HepG2 (cell line): Measurements from ENCODE around the gene ARMC5. TPM values are rescaled to one million over a fixed set of nuclear protein-coding genes. Genes with fewer than 3 reads are reported as not detected.

ENCODE experiments used
- CHD2 ChIP-seq: IDR thresholded peaks from 2 replicates; pipeline ENCODE4 v1.6.1; 2011; ENCODE audit warnings: low read depth, low read length, improper control_type of control experiment
- CHD4 ChIP-seq: fragments of 200-600 bp; sonication (generic); IDR thresholded peaks from 2 replicates; pipeline ENCODE4 v1.7.0; 2017; ENCODE audit warnings: mild to moderate bottlenecking, low read length, borderline replicate concordance
- GMEB2 ChIP-seq: IDR thresholded peaks from 2 replicates; pipeline ENCODE4 v1.6.1; 2016; ENCODE audit warnings: missing biosample characterization, missing genetic modification reagents, low read depth
- NCOA5 ChIP-seq: sonication (generic); formaldehyde crosslinking; IDR thresholded peaks from 2 replicates; pipeline ENCODE4 v1.4.0; 2020; ENCODE audit warnings: missing genetic modification reagents
- NFAT5 ChIP-seq: sonication (generic); formaldehyde crosslinking; IDR thresholded peaks from 2 replicates; pipeline ENCODE4 v1.4.0; 2020; ENCODE audit warnings: missing genetic modification reagents
- SNAI1 ChIP-seq: sonication (generic); formaldehyde crosslinking; IDR thresholded peaks from 2 replicates; pipeline ENCODE4 v1.5.0; 2020; ENCODE audit warnings: mild to moderate bottlenecking, missing genetic modification reagents, borderline replicate concordance
- TEAD3 ChIP-seq: optimal IDR thresholded peaks from 2 replicates; pipeline ENCODE3; 2016; ENCODE audit warnings: borderline replicate concordance
- UBTF ChIP-seq: sonication (generic); formaldehyde crosslinking; IDR thresholded peaks from 2 replicates; pipeline ENCODE4 v1.4.0; 2020; ENCODE audit warnings: mild to moderate bottlenecking, missing genetic modification reagents
- ZFP62 ChIP-seq: sonication (generic); formaldehyde crosslinking; IDR thresholded peaks from 2 replicates; pipeline ENCODE4 v1.4.0; 2020; ENCODE audit warnings: missing genetic modification reagents
- ZFYVE20 ChIP-seq: sonication (generic); formaldehyde crosslinking; IDR thresholded peaks from 2 replicates; pipeline ENCODE4 v1.8.0; 2023; ENCODE audit warnings: low read depth, mild to moderate bottlenecking, moderate library complexity, missing genetic modification reagents, borderline replicate concordance
- ZNF234 ChIP-seq: sonication (generic); formaldehyde crosslinking; conservative IDR thresholded peaks from 2 replicates; pipeline ENCODE4 v1.5.1; 2020; ENCODE audit warnings: mild to moderate bottlenecking, missing genetic modification reagents
- ZNF615 ChIP-seq: sonication (generic); formaldehyde crosslinking; IDR thresholded peaks from 2 replicates; pipeline ENCODE4 v1.5.0; 2020; ENCODE audit warnings: mild to moderate bottlenecking, missing genetic modification reagents, borderline replicate concordance
- ZNF678 ChIP-seq: sonication (generic); formaldehyde crosslinking; IDR thresholded peaks from 2 replicates; pipeline ENCODE4 v1.4.0; 2020; ENCODE audit warnings: mild to moderate bottlenecking, missing genetic modification reagents
- ZNF713 ChIP-seq: sonication (generic); formaldehyde crosslinking; IDR thresholded peaks from 2 replicates; pipeline ENCODE4 v1.4.0; 2020; ENCODE audit warnings: mild to moderate bottlenecking, missing genetic modification reagents
- ZNF766 ChIP-seq: sonication (generic); formaldehyde crosslinking; IDR thresholded peaks from 2 replicates; pipeline ENCODE4 v1.5.0; 2020; ENCODE audit warnings: missing genetic modification reagents, borderline replicate concordance
- polyA plus RNA-seq, 8 experiments: library from polyadenylated mRNA; depleted of rRNA in 3 of 8; stranded (reverse) in 7 of 8; unstranded in 1 of 8; fragments of >200 nt; fragmentation: Illumina TruSeq in 4 of 8; extraction: Trizol in 4 of 8; gene quantifications; 2 replicates each; pipeline versions ENCODE4 v1.2.1 to v1.2.3, GENCODE V29; 2011 to 2016; ENCODE audit warnings: low read depth in 4 of 8, missing spikeins in 1 of 8, mixed read lengths in 1 of 8; ENCODE audit not compliant: insufficient read depth in 1 of 8
- total RNA-seq, 5 experiments: library from RNA; depleted of rRNA; stranded (reverse); fragments of >200 nt; fragmentation: Illumina TruSeq; extraction: Trizol; gene quantifications; 2 replicates each; pipeline ENCODE4 v1.2.3, GENCODE V29; 2016; ENCODE audit warnings: low read depth in 1 of 5
- TF ChIP-seq, protein P1 (sequence below): IDR thresholded peaks from 2 replicates; pipeline ENCODE4 v1.6.1; 2018; ENCODE audit warnings: missing genetic modification reagents, mild to moderate bottlenecking, missing compliant biosample characterization
- TF ChIP-seq, protein P2 (sequence below): sonication (generic); formaldehyde crosslinking; IDR thresholded peaks from 2 replicates; pipeline ENCODE4 v1.8.1; 2023; ENCODE audit warnings: missing genetic modification reagents, inconsistent platforms, borderline replicate concordance

Gene ARMC5
- total and polyA plus RNA-seq, 2 of the 13 experiments (the other 11 are each of a cell fraction or from before 2014, with no cell fraction given) = 10.8 to 22.3 TPM

- peak; percentile 97 for TF ChIP-seq UBTF
- peak; percentile 53; the same call in 1 of the 2 replicates for TF ChIP-seq ZNF766 (CRISPR knock-in tag)
- TF ChIP-seq ZFP62 (CRISPR knock-in tag) = no peak
- no peak for TF ChIP-seq GMEB2
- no peak for TF ChIP-seq ZNF713 (CRISPR knock-in tag)
- no peak for TF ChIP-seq NFAT5 (CRISPR knock-in tag)
- TF ChIP-seq TEAD3 (CRISPR knock-in tag) = peak; percentile 92
- TF ChIP-seq, protein P1, sequence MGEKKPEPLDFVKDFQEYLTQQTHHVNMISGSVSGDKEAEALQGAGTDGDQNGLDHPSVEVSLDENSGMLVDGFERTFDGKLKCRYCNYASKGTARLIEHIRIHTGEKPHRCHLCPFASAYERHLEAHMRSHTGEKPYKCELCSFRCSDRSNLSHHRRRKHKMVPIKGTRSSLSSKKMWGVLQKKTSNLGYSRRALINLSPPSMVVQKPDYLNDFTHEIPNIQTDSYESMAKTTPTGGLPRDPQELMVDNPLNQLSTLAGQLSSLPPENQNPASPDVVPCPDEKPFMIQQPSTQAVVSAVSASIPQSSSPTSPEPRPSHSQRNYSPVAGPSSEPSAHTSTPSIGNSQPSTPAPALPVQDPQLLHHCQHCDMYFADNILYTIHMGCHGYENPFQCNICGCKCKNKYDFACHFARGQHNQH (CRISPR knock-in tag) = peak; percentile 86
- no peak for TF ChIP-seq ZNF678 (CRISPR knock-in tag)
- TF ChIP-seq ZNF615 (CRISPR knock-in tag) = peak; percentile 79; the same call in 1 of the 2 replicates
- TF ChIP-seq CHD2 = peak; percentile 34; the same call in 1 of the 2 replicates
- TF ChIP-seq ZNF234 (CRISPR knock-in tag) = no peak
- TF ChIP-seq NCOA5 (CRISPR knock-in tag) = no peak
- TF ChIP-seq SNAI1 (CRISPR knock-in tag) = no peak; the same call in none of the 2 replicates
- 0 out of 2 replicates have a peak, but pooled peaks have one; percentile 54 for TF ChIP-seq CHD4
- TF ChIP-seq, protein P2, sequence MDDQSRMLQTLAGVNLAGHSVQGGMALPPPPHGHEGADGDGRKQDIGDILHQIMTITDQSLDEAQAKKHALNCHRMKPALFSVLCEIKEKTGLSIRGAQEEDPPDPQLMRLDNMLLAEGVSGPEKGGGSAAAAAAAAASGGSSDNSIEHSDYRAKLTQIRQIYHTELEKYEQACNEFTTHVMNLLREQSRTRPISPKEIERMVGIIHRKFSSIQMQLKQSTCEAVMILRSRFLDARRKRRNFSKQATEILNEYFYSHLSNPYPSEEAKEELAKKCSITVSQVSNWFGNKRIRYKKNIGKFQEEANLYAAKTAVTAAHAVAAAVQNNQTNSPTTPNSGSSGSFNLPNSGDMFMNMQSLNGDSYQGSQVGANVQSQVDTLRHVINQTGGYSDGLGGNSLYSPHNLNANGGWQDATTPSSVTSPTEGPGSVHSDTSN (CRISPR knock-in tag) = no peak; the same call in 1 of the 2 replicates
- TF ChIP-seq ZFYVE20 (CRISPR knock-in tag) = no peak
Measured at GRCh38 chr16:31458073-31458843, 1.0 kb upstream of the ARMC5 start (continued).
